D721Med (cell line): ENCODE results near the gene ZNF644.

Experiments used
- DNase-seq: peaks from one replicate; pipeline ENCODE4 v3.0.0; 2011; ENCODE audit warnings: low spot score; ENCODE audit not compliant: insufficient read length
- FAIRE-seq: peaks from 2 replicates; lab custom pipeline; 2011; peaks lifted over from hg19 to GRCh38; lab: Jason Lieb, UNC
- CTCF ChIP-seq: IDR thresholded peaks from 2 replicates; pipeline ENCODE4 v1.5.1; 2012; ENCODE audit warnings: mild to moderate bottlenecking, control low read depth; ENCODE audit not compliant: insufficient read depth; ENCODE audit errors: missing control alignments

ZNF644 gene

GRCh38 chr1:91005285-91005684, 16.6 kb downstream of the ZNF644 start:
- DNase-seq (no peak), FAIRE-seq (no peak)
- no peak for TF ChIP-seq CTCF

GRCh38 chr1:91004145-91004544, 17.7 kb downstream of the ZNF644 start:
- no peak for DNase-seq
- FAIRE-seq = no peak
- TF ChIP-seq CTCF = no peak

- TF ChIP-seq CTCF = no peak
- FAIRE-seq = no peak
- DNase-seq = no peak
Observed at GRCh38 chr1:90996742-90997413, 25.0 kb downstream of the ZNF644 start.

- DNase-seq = no peak
- no peak for TF ChIP-seq CTCF
- no peak for FAIRE-seq
Observed at GRCh38 chr1:90995311-90995894, 26.4 kb downstream of the ZNF644 start.

- no peak for FAIRE-seq
- TF ChIP-seq CTCF = no peak
- DNase-seq = no peak
Observed at GRCh38 chr1:90994461-90994860, 27.4 kb downstream of the ZNF644 start.

- FAIRE-seq (no peak), DNase-seq (no peak)
- no peak for TF ChIP-seq CTCF
Observed at GRCh38 chr1:90993245-90993644, 28.6 kb downstream of the ZNF644 start.

- FAIRE-seq (no peak), DNase-seq (no peak)
- TF ChIP-seq CTCF = no peak
Observed at GRCh38 chr1:90990779-90991178, 31.1 kb downstream of the ZNF644 start.
